Stimulated activated naive B cell treated with anti-CD40 and anti-IgM and Interleukin-4, amounts not matched to agents 10 μg/mL and 1 μg/mL and 100 μg/mL, for 72 hours (primary cell): ENCODE data around the gene CAMK2D.

ENCODE experiments used
- ATAC-seq, 2 donors: fragments of 150-1000 bp; cut with Tn5 transposase; replicated peaks; 2 replicates each; pipeline ENCODE4 v1.10.0; 2021; ENCODE audit warnings: moderate library complexity in 1 of 2
- DNase-seq: peaks from one replicate; pipeline ENCODE4 v3.0.0; 2021
- H3K27ac Mint-ChIP-seq: one replicate; pipeline ENCODE4 v1.8.0; 2022; ENCODE audit warnings: mild to moderate bottlenecking, mixed read lengths
- H3K27me3 Mint-ChIP-seq, 2 donors: one replicate each; pipeline ENCODE4 v1.8.0; 2022; ENCODE audit warnings: mixed read lengths in 2 of 2
- H3K36me3 Mint-ChIP-seq, 2 donors: one replicate each; pipeline ENCODE4 v1.8.0; 2022; ENCODE audit warnings: mixed read lengths in 2 of 2, mild to moderate bottlenecking in 1 of 2
- H3K4me1 Mint-ChIP-seq, 2 donors: one replicate each; pipeline ENCODE4 v1.8.0; 2022; ENCODE audit warnings: mixed read lengths in 2 of 2, mild to moderate bottlenecking in 1 of 2
- H3K4me3 Mint-ChIP-seq, 2 donors: one replicate each; pipeline ENCODE4 v1.8.0; 2022; ENCODE audit warnings: mild to moderate bottlenecking in 2 of 2, mixed read lengths in 2 of 2, moderate library complexity in 1 of 2
- H3K9me3 Mint-ChIP-seq, 2 donors: one replicate each; pipeline ENCODE4 v1.8.0; 2022; ENCODE audit warnings: mixed read lengths in 2 of 2, mild to moderate bottlenecking in 1 of 2

The CAMK2D gene

GRCh38 chr4:113409181-113409580 is 352.4 kb downstream of the CAMK2D start:
- Mint-ChIP-seq H3K4me1 (no peaks in the 10 kb centered on the region), H3K36me3 (no peaks in the 10 kb centered on the region), H3K27me3 (peaks cover 10 to 30% of the 10 kb centered on the region in 2 donors), H3K9me3 (no peaks in the 10 kb centered on the region), H3K27ac (no peak overlapping the region), H3K4me3 (no peak overlapping the region)
- DNase-seq (no peak), ATAC-seq (no peak)

GRCh38 chr4:113407409-113407808 is 354.1 kb downstream of the CAMK2D start:
- no peak for DNase-seq
- H3K36me3 Mint-ChIP-seq, result no peaks in the 10 kb centered on the region
- H3K27me3 Mint-ChIP-seq, result peaks cover 10 to 19% of the 10 kb centered on the region in 2 donors
- no peaks in the 10 kb centered on the region for H3K4me1 Mint-ChIP-seq
- ATAC-seq, result no peak
- no peaks in the 10 kb centered on the region for H3K9me3 Mint-ChIP-seq
- no peak overlapping the region for H3K4me3 Mint-ChIP-seq
- H3K27ac Mint-ChIP-seq, result no peak overlapping the region

- DNase-seq, result no peak
- Mint-ChIP-seq H3K27me3 (peaks cover 9 to 12% of the 10 kb centered on the region in 2 donors), H3K27ac (no peak overlapping the region), H3K36me3 (no peaks in the 10 kb centered on the region), H3K4me3 (no peak overlapping the region), H3K9me3 (no peaks in the 10 kb centered on the region), H3K4me1 (no peaks in the 10 kb centered on the region)
- no peak for ATAC-seq
Measured at GRCh38 chr4:113406723-113407016, 354.9 kb downstream of the CAMK2D start.

GRCh38 chr4:113405874-113406722 is 355.4 kb downstream of the CAMK2D start:
- ATAC-seq (no peak), DNase-seq (no peak)
- H3K27ac Mint-ChIP-seq, result no peak overlapping the region
- H3K9me3 Mint-ChIP-seq, result no peaks in the 10 kb centered on the region
- H3K27me3 Mint-ChIP-seq, result peaks cover 4 to 6% of the 10 kb centered on the region in 2 donors
- no peaks in the 10 kb centered on the region for H3K4me1 Mint-ChIP-seq
- H3K4me3 Mint-ChIP-seq, result no peak overlapping the region
- H3K36me3 Mint-ChIP-seq, result no peaks in the 10 kb centered on the region

GRCh38 chr4:113404841-113405240 is 356.7 kb downstream of the CAMK2D start:
- Mint-ChIP-seq H3K36me3 (no peaks in the 10 kb centered on the region), H3K4me1 (no peaks in the 10 kb centered on the region), H3K4me3 (no peak overlapping the region), H3K9me3 (no peaks in the 10 kb centered on the region), H3K27me3 (peaks cover 2 to 3% of the 10 kb centered on the region in 2 donors), H3K27ac (no peak overlapping the region)
- DNase-seq (no peak), ATAC-seq (no peak)

GRCh38 chr4:113404167-113404571 is 357.4 kb downstream of the CAMK2D start:
- Mint-ChIP-seq H3K4me3 (no peak overlapping the region), H3K9me3 (no peaks in the 10 kb centered on the region), H3K36me3 (no peaks in the 10 kb centered on the region), H3K27ac (no peak overlapping the region), H3K27me3 (no peaks in the 10 kb centered on the region), H3K4me1 (no peaks in the 10 kb centered on the region)
- no peak for DNase-seq
- ATAC-seq, result no peak
